Psoas muscle (tissue), 8 donors: ENCODE measurements around the gene KIF6. TPM values are rescaled to one million over a fixed set of nuclear protein-coding genes. Genes with fewer than 3 reads are reported as not detected.

ENCODE experiments used
- ATAC-seq, 4 donors: fragments of 200-7000 bp; cut with Tn5 transposase; one replicate each; pipeline ENCODE4 v1.9.1; 2020; ENCODE audit warnings: moderate library complexity in 3 of 4, mild to moderate bottlenecking in 2 of 4
- DNase-seq, 2 donors: peaks; one replicate each; pipeline ENCODE4 v3.0.0-alpha.2; 2020
- H3K27ac ChIP-seq: fragments of 200-600 bp; one replicate; pipeline ENCODE4 v1.8.0; 2022
- H3K27me3 ChIP-seq, 3 donors: fragments of 200-600 bp in 1 of 3; one replicate each; pipeline versions ENCODE4 v1.6.1 to v1.8.0; 2013 to 2022; ENCODE audit warnings: low read length in 2 of 3, mild to moderate bottlenecking in 2 of 3, moderate library complexity in 1 of 3; ENCODE audit not compliant: insufficient read depth in 3 of 3
- H3K36me3 ChIP-seq, 2 donors: fragments of 200-600 bp in 1 of 2; one replicate each; pipeline versions ENCODE4 v1.6.1 to v1.8.0; 2013 to 2022; ENCODE audit warnings: low read depth in 1 of 2, mild to moderate bottlenecking in 1 of 2, moderate library complexity in 1 of 2; ENCODE audit not compliant: insufficient read depth in 1 of 2
- H3K4me1 ChIP-seq: fragments of 200-600 bp; one replicate; pipeline ENCODE4 v1.8.0; 2022
- H3K4me3 ChIP-seq: fragments of 200-600 bp; one replicate; pipeline ENCODE4 v1.8.0; 2022; ENCODE audit warnings: mild to moderate bottlenecking
- H3K9me3 ChIP-seq: fragments of 200-600 bp; one replicate; pipeline ENCODE4 v1.8.0; 2022
- WGBS, 3 donors: extraction: QIAGEN DNeasy Blood & Tissue Kit; methylation state at CpG; one replicate each; pipeline versions ENCODE4 v1.1.6 to v1.1.7; 2013; 5-methylcytosine and 5-hydroxymethylcytosine counted together
- intact Hi-C, 2 donors: fragments of 100-400 bp; cut with DNase I; formaldehyde crosslinking; loops; one replicate each; pipeline versions ENCODE4 v1.11.0 to v1.14.2; 2022
- polyA plus RNA-seq, 3 donors: library from polyadenylated mRNA; stranded (reverse); fragments of 200-250 nt; gene quantifications; one replicate each; pipeline ENCODE4 v1.2.3, GENCODE V29; 2013
- total RNA-seq, 4 donors: library from RNA; stranded (reverse); fragmentation: NEBNext Ultra II Directional in 2 of 4; extraction: Animal tissue kit (Norgen Biotek cat#: 25700) in 2 of 4; gene quantifications; one replicate each; pipeline versions ENCODE4 v1.2.1 to v1.2.4, GENCODE V29; 2021 to 2023
- TF ChIP-seq, protein P1 (sequence below): fragments of 200-600 bp; IDR thresholded peaks from one replicate; pipeline ENCODE4 v1.8.0; 2022; ENCODE audit warnings: antibody characterized with exemption
- donor health status: healthy with polysubstance abuse.
- donor health status: DM: no; HTN: no; CAD: no; lungs with moderate emphysema.
- donor health status: Bipolar disorder and iron deficiency.
- donor health status: healthy.
- donor health status: DM: yes; HTN: yes; CAD: no.
- donor health status: DM: no; HTN: no; CAD: no.
- donor health status: DM: no; HTN: no; CAD: no.
- donor health status: DM: yes; HTN: yes; CAD: no.

The KIF6 gene
- total and polyA plus RNA-seq, 7 donors: 0.03 to 0.17 (median 0.09) TPM; not detected in 2

DNA sequence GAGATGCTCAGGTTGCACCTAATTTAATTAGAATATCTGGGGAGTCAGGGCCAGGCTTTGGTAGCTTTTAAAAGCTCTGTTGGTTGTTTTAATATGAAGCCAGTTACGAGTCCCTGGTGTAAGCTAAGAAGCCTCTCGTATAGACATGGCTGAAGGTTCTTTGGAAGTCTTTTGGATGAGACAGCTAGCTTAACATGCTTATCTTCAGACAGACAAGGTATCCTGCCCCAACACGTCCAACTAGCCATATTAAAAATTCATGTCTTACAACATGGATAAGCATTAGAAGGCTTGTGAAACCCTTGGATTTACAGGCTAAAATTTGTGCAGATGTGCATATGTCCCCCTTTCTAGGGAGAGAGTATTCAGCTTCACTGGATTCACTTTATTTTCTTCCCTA lies 297.1 kb downstream of the KIF6 start:
- DNase-seq: no peak
- intact Hi-C loops: no loop called here
- peaks cover 9% of the 10 kb centered on the region for H3K4me1 ChIP-seq
- H3K4me3 ChIP-seq: no peak overlapping the region
- no peak for ATAC-seq
- H3K36me3 ChIP-seq: no peaks in the 10 kb centered on the region
- H3K27ac ChIP-seq: no peak overlapping the region
- 68 to 86% (median 77%) methylated on average over 3 of the region's 3 CpGs for WGBS, 3 donors
- H3K9me3 ChIP-seq: no peaks in the 10 kb centered on the region
- no peaks in the 10 kb centered on the region for H3K27me3 ChIP-seq
- TF ChIP-seq, protein P1, sequence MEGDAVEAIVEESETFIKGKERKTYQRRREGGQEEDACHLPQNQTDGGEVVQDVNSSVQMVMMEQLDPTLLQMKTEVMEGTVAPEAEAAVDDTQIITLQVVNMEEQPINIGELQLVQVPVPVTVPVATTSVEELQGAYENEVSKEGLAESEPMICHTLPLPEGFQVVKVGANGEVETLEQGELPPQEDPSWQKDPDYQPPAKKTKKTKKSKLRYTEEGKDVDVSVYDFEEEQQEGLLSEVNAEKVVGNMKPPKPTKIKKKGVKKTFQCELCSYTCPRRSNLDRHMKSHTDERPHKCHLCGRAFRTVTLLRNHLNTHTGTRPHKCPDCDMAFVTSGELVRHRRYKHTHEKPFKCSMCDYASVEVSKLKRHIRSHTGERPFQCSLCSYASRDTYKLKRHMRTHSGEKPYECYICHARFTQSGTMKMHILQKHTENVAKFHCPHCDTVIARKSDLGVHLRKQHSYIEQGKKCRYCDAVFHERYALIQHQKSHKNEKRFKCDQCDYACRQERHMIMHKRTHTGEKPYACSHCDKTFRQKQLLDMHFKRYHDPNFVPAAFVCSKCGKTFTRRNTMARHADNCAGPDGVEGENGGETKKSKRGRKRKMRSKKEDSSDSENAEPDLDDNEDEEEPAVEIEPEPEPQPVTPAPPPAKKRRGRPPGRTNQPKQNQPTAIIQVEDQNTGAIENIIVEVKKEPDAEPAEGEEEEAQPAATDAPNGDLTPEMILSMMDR: no peak

DNA sequence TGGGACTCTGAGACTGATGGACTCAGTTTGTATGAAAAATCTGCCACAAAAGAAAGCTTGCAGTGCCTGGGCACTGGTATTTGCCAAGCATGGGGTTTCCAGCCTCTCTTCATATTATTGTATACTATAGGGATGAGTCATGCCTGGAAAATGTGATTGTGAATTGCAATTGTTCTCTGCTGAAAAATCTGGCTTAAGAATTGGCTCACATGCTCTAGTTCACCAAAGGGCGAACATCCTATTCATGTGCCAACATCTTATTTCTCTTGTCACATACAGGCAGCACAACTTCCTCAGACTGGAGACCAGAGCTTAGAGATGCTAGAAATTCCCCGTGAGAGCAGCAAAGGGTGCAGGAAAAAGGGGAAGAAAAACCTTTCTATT lies 299.1 kb downstream of the KIF6 start:
- TF ChIP-seq, protein P1: no peak
- H3K36me3 ChIP-seq: no peaks in the 10 kb centered on the region
- no peak for DNase-seq
- H3K9me3 ChIP-seq: no peaks in the 10 kb centered on the region
- intact Hi-C loops: no loop called here
- no peak overlapping the region for H3K4me3 ChIP-seq
- peaks cover 3% of the 10 kb centered on the region for H3K4me1 ChIP-seq
- WGBS, 3 donors: 59 to 73% (median 70%) methylated on average over 2 of the region's 2 CpGs
- no peak for ATAC-seq
- H3K27ac ChIP-seq: no peak overlapping the region
- H3K27me3 ChIP-seq: no peaks in the 10 kb centered on the region

DNA sequence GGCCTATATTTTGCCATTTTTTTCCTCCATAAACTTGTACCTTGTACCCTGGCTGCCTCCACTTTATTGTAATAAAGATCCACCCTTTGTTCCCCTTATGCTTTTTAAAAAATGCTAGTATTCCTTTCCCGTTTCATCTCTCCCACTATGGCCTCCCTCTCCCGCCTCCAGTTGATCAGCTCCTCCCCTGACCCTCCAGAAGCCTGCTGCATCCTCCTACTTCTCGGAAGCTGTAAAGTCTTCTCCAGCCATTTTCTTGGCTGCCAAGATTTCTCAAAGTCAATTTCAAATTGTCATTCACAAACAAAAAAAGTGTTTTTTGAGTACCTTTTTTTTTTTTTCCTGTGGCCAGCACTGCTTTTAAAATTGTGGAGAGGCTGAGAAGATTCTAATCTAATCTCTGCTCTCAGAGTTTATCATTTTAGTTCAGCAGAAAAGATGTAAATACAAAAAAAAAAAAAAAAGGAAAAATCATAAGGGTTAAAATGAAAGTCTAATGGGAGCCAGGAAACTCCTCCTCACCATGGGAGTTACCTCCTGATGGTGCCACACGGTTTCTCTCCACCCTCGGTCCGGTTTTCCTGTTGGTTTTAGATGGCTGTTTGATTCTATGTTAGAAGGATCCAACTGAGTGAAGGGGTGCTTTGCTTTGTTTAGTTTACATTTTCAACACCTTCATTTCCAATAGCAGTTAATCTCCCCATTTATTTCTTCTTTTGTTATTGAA lies 299.7 kb downstream of the KIF6 start:
- TF ChIP-seq, protein P1: no peak
- Histone ChIP-seq H3K27me3 (no peaks in the 10 kb centered on the region), H3K36me3 (no peaks in the 10 kb centered on the region), H3K27ac (no peak overlapping the region), H3K4me3 (no peak overlapping the region), H3K9me3 (no peaks in the 10 kb centered on the region), H3K4me1 (no peaks in the 10 kb centered on the region)
- ATAC-seq: no peak
- whole genome bisulfite sequencing, 3 donors: 75 to 79% (median 75%) methylated on average over 6 of the region's 6 CpGs
- DNase-seq: no peak
- intact Hi-C loops: no loop called here

DNA sequence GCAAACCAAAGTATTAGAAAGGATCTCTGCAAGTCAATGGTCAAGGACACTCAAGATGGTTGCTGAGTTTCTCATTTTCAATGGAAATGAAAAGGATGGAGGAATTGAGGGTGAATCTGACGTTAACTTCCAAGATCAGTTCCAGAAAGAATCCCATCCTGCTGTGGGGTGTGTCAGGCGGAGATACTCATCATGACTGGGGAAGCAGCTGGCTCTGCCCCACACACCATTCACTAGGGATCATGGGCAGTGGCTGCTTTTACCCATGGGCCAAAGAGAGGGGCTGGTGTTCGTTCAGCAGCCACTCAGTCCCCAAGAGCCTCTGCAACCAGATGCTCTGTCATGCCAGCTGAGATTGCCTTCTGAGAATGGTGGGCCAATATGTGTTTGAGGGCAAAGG lies 300.4 kb downstream of the KIF6 start:
- Histone ChIP-seq H3K27me3 (no peaks in the 10 kb centered on the region), H3K27ac (no peak overlapping the region), H3K36me3 (no peaks in the 10 kb centered on the region), H3K9me3 (no peaks in the 10 kb centered on the region), H3K4me1 (no peaks in the 10 kb centered on the region), H3K4me3 (no peak overlapping the region)
- 84 to 90% (median 89%) methylated on average over 3 of the region's 3 CpGs for WGBS, 3 donors
- DNase-seq (no peak), ATAC-seq (no peak)
- TF ChIP-seq, protein P1: no peak
- intact Hi-C loops: no loop called here

DNA sequence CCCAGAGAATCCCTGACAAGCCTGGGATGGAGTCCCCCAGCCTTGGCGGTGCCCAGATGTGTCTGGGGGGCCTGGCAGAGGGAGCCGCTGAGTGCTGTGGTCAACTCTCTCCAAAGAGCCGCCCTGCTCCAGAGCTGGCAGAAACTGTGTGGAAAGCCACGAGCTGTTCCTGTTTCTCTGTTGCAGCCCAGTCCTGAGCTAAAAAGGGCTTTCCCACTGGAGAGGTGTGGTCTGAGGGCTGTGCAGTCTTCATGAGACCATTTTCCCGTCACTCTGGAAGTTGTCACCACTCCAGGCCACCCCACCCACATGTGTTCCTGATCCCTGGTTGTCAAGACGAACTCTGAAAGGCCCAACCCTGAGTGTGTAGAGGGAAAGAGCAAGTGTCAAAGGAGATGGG lies 303.0 kb downstream of the KIF6 start:
- no peaks in the 10 kb centered on the region for H3K36me3 ChIP-seq
- intact Hi-C loops: no loop called here
- ATAC-seq (no peak), DNase-seq (peak in 1 of 2 donors; percentile 37)
- H3K4me3 ChIP-seq: no peak overlapping the region
- 71 to 76% (median 73%) methylated on average over 6 of the region's 6 CpGs for WGBS, 3 donors
- TF ChIP-seq, protein P1: no peak
- no peaks in the 10 kb centered on the region for H3K27me3 ChIP-seq
- no peaks in the 10 kb centered on the region for H3K4me1 ChIP-seq
- no peak overlapping the region for H3K27ac ChIP-seq
- H3K9me3 ChIP-seq: no peaks in the 10 kb centered on the region
